Epithelial cell of proximal tubule (primary cell): Measurements from ENCODE around the gene KLHL35. TPM values are rescaled to one million over a fixed set of nuclear protein-coding genes. Genes with fewer than 3 reads are reported as not detected.
"Not testable (repeated sequence)": the region's sequence is repeated elsewhere in the genome, so short reads cannot be mapped to it uniquely, and the experiment has no call there.

ENCODE experiments used
- DNase-seq: peaks from one replicate; pipeline ENCODE4 v3.0.0-alpha.2; 2011; ENCODE audit warnings: low read depth
- H3K4me3 ChIP-seq: 2 replicates; pipeline ENCODE4 v1.5.1; 2011; ENCODE audit warnings: low read depth, mild to moderate bottlenecking, low read length
- CTCF ChIP-seq: conservative IDR thresholded peaks from 2 replicates; pipeline ENCODE4 v1.5.1; 2012; ENCODE audit warnings: low read depth, mild to moderate bottlenecking, low read length
- total RNA-seq: library from RNA; depleted of rRNA; stranded (reverse); fragments of >200 nt; gene quantifications from 2 replicates; pipeline ENCODE4 v1.2.3, GENCODE V29; 2015

KLHL35 gene
- total RNA-seq, 1 donor from 2014 or later: 3.3 TPM

DNA sequence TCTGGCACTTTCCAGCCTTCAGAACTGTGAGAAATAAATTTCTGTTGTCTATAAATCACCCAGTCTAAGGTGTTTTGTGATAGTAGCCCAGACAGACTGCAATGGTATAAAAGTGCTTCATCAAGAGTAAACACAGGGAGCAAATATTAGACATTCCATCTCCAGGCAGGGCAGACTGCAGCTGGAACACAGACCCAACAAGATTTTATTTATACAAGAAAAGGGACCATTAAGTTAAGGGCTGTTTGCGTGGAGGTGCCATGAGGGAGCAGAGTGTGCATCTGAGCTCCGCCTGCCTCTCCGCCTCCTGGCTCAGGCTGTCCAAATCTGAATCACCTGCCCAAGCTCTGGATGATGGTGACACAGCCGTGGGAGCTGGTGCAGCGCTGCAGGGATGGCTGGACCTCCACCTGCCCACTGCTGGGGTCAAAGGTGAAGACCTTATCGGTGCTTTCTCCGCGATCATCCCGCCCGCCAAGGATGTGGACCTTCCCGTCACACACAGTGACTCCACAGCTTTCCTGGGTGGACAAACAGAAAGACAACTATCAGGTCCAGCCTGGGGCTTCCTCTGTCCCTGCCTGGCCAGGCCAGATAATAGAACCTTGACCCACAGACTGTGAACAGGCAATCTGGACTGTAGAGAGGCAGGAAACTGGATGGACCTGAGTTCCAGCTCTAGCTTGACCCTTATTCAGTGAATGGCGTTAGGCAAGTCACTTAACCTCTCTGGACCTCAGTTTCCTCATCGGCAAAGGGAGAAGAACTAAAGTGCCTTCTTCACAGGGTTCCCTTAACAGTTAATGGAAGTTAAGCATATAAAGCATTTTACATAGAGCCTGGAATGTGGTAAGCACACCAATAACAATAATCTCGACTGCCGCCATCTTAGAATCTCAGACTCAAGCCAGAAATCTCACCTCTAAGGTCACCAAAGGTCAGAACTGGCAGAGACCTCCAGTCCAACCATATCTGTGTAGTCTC, 10.5 kb downstream of the KLHL35 start:
- no peak for TF ChIP-seq CTCF
- DNase-seq: no peak
- H3K4me3 ChIP-seq: no peak overlapping the region

DNA sequence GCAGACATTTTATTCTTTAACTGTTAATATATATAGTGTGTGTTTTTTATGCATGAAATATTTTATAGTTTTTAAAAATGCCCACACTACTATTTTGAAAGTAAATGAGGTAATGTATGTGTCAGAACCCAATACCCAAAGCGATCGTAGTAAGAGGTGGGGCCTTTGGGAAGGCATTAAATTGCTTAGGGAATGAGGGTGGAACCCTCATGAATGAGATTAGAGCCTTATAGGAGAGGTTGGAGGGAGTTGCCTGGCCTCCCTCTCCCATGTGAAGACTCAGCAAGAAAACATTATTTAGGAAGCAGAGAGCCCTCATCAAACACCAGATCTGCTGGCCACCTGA, 11.1 kb downstream of the KLHL35 start:
- no peak for DNase-seq
- no peak for TF ChIP-seq CTCF
- no peak overlapping the region for H3K4me3 ChIP-seq

DNA sequence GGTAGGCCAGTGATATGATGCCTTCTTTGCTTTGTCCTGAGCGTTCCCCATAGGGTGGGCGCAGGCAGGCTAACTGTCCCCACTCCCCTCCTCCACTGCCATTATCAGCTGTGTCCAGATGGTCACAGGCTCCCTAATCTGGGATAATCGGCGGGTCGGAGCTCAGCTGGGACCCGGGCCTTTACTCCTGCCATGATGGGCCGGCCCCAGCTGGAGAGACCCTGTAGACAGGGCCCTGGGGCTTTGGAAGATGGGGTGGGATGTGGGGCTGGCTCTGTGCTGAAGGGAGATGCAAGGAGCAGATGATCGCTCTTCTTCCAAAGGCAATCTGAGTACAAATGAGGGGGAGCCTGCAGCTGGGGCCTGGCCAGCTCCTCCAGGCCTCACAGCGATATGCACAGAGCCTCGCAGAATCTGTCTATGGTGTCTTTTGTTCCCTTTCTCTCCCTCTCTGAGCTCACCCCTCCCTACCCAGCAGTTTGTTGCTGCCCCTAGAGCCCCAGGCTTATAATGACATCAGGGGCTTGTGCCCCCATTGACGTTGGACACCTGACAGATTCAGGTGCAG, 11.9 kb downstream of the KLHL35 start:
- no peak overlapping the region for H3K4me3 ChIP-seq
- DNase-seq: no peak
- no peak for TF ChIP-seq CTCF

- H3K4me3 ChIP-seq: no peak overlapping the region
- DNase-seq: no peak
- no peak for TF ChIP-seq CTCF
Measured at GRCh38 chr11:75420224-75421034, 12.6 kb downstream of the KLHL35 start.

- no peak for TF ChIP-seq CTCF
- DNase-seq: no peak
- no peak overlapping the region for H3K4me3 ChIP-seq
Measured at GRCh38 chr11:75413864-75414263, 19.1 kb downstream of the KLHL35 start.

DNA sequence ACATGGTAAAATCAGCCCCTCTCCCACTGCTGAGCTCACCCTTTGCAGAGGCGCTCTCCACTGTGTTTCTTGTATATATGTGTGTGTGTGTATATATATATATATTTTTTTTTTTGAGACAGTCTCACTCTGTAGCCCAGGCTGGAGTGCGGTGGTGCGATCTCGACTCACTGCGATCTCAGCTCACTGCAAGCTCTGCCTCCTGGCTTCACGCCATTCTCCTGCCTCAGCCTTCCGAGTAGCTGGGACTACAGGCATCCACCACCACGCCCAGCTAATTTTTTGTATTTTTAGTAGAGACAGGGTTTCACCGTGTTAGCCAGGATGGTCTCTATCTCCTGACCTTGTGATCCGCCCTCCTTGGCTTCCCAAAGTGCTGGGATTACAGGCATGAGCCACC, 19.9 kb downstream of the KLHL35 start:
- not testable (repeated sequence) for H3K4me3 ChIP-seq, DNase-seq

DNA sequence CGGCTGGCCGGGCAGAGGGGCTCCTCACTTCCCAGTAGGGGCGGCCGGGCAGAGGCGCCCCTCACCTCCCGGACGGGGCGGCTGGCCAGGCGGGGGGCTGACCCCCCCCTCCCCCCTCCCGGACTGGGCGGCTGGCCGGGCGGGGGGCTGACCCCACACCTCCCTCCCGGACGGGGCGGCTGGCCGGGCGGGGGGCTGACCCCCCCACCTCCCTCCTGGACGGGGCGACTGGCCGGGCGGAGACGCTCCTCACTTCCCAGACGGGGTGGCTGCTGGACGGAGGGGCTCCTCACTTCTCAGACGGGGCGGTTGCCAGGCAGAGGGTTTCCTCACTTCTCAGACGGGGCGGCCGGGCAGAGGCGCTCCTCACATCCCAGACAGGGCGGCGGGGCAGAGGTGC, 23.0 kb downstream of the KLHL35 start:
- not testable (repeated sequence) for H3K4me3 ChIP-seq, DNase-seq
